HG03108 (cell line): ENCODE measurements around the gene PRMT9.
A peak's percentile ranks its signal among the peaks of the same experiment; 100 is the strongest.

Experiments
- ATAC-seq: cut with Tn5 transposase; IDR thresholded peaks from one replicate; pipeline ENCODE4 v1.9.1; 2021; ENCODE audit warnings: moderate library complexity; ENCODE audit not compliant: unreplicated experiment

PRMT9 gene

DNA sequence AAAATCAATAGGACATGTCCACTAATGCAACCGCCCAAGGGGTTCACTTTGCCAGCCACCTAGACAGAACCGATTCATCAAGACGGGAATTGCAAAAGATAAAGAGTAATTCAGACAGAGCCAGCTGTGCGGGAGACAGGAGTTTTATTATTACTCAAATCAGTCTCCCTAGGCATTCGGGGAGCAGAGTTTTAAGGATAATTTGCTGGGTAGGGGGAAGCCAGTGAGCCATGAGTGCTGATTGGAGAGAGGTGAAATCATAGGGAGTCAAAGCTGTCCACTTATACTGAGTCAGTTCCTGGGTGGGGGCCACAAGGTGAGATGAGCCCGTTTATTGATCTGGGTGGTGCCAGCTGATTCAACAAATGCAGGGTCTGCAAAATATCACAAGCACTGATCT, 58.2 kb downstream of the PRMT9 start:
- ATAC-seq = no peak

- ATAC-seq = no peak
Measured at GRCh38 chr4:147620315-147620714, 63.6 kb downstream of the PRMT9 start.

GRCh38 chr4:147617841-147618691, 65.9 kb downstream of the PRMT9 start:
- ATAC-seq = peak; percentile 9

GRCh38 chr4:147617173-147617840, 66.7 kb downstream of the PRMT9 start, which contains the start of gene TMEM184C:
Gene TMEM184C (plus strand): TSS chr4:147617397. CDS start chr4:147617957, 560 bp downstream.
- ATAC-seq = peak; percentile 100

DNA sequence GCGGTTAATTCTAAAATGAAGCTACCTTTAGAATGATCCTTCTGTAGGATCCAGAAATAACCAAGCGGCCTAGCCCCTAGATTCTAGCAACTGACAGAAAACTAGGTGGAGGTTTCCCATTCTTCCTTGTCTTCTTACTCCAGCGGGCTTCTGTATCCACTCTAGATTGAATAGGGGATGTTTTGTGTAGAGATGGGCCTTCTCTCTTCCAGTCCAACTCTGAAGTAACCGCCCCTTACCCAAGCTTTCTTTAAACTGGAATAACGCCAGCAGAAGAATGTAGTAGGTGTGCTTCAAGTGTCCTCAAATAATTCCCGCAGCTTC, 67.2 kb downstream of the PRMT9 start:
- no peak for ATAC-seq

GRCh38 chr4:147610686-147611085, 73.3 kb downstream of the PRMT9 start:
- no peak for ATAC-seq

DNA sequence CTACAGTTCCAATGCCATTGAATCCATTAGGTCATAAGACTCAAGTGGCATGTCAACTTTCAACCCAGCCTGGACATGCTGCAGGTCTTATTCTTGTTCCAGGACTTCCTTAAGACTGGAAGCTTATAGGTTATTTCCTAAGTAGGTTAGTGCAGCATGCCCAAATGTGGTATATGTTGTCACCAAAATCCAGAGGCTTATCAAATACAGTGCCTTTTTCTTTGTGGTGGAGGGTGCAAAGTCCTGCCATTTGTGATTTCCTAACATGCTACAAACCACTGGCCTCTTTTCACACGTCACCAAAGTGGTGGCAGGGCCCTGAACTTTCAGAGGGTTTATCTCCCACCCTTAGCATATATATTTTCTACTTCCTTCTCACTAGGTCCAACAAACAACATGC, 76.5 kb downstream of the PRMT9 start:
- ATAC-seq = no peak

GRCh38 chr4:147605499-147605898, 78.5 kb downstream of the PRMT9 start:
- ATAC-seq = no peak

DNA sequence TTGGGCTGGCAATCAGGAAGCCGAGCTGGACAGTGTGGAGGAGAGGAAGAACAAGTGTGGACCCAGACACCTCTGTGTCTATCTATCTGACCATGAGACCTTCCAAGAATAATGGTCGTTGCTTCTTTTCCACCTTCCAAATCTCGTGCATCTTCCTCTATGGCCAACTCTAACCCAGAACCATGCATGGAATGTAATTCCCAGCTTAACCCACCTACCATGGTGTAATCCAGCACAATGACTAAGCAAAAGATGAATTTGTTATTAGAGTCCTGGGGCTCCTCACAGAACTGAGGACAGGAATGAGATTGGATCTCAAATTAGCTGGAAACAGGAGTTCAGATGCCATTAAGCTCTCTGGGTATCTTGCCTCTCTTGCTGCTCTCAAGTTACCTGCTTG, 84.2 kb downstream of the PRMT9 start:
- no peak for ATAC-seq

DNA sequence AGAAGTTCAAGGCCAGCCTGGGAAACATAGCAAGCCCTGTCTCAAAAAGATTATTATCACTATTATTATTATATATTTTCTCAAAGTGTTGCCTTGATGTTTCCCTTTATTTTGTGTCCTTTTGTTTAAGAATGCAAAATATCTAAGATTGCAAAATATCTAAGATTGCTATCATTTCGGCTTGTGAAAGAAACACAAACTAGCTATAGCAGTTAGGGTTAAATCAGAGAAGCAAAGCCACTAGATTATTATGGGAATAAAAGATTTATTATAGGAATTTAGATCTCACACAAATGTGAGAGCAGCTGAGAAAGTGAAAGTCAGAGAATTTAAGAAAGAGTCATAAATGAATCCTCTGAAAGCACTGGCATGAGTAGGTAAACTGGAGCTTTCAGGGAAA, 84.8 kb downstream of the PRMT9 start:
- ATAC-seq = no peak

DNA sequence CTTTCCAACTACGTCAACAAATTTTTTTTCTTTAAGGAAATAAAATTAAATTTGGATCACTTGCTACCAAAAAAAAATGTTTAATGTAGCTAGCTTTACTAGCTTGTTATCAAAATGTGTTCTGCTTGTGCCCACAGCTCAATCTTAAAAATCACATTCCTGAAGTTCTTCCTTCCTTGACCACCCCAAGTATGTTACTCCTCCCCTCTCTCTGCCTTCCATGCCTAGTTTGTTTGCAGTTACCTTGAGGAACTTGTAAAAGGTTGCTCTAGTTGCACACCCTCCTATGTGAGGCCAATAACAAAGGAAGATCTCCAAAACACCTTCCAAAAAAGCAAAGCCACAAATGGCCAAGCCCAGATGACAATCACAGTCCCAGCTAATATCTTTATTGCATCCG, 86.4 kb downstream of the PRMT9 start:
- ATAC-seq = no peak

- ATAC-seq = no peak
Measured at GRCh38 chr4:147596981-147597380, 87.0 kb downstream of the PRMT9 start.

DNA sequence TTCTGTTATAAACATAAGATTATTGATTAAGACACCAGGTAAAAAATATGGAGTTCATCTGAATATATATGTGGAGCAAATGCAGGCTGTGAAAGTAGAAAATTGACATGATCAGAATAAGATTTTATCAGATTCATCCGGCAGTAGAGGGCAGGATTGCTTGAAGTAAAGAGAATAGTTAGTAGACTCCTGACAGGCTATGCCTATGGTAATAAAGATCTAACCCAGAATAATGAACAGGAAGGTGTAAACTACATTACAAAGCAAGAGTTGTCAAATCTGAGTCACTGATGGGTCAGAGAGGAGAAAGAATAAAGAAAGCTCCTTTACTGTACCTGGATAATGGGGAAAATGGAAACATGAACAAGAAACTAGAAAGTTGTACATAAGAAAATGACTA, 87.6 kb downstream of the PRMT9 start:
- ATAC-seq = no peak

DNA sequence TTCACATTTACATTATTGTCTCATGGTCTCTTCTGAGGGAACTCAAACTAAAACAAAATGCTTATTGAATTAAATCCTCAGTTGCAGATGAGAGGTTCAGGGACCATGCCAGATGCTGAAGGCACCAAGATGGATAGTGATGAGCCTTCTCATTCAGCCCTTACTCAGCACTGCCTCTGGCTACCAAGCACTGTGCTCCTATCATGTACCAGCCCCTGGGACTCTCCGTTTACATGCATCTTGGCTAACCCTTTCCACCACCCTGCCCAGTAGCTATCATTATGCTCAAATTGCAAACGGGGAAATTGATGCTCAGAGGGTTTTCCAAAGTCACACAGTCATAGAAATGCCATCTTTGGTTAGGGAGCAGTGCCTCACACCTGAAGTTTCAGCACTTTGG, 89.4 kb downstream of the PRMT9 start:
- no peak for ATAC-seq

GRCh38 chr4:147594107-147594506, 89.9 kb downstream of the PRMT9 start:
- ATAC-seq = no peak

- no peak for ATAC-seq
Measured at GRCh38 chr4:147591106-147591505, 92.9 kb downstream of the PRMT9 start.

GRCh38 chr4:147590249-147590920, 93.6 kb downstream of the PRMT9 start:
- peak; percentile 46 for ATAC-seq

DNA sequence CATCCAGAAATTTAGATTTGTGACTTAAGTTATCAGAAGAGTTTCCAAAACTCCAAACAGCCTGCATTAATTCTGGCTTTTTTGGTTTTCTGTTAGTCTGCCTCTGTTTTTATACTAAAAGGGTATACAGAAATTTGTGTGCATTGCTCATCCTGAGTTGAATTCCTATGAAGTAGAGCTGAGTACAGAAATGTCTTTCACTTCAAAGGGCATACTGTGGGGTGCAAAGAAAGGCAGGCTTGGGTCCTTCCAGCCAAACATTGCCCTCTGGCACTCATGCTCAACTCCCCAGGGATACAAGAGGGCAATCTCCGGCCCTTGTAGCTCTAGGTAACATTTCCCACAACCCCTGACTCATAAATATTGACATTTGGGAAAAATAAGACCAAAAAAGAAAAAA, 94.4 kb downstream of the PRMT9 start:
- ATAC-seq = no peak
